Parathyroid adenoma (tissue), 2 donors: Measurements from ENCODE around the gene PDGFC.

Experiments used
- H2AFZ ChIP-seq: fragments of 300-600 bp; sonication (generic); one replicate; pipeline ENCODE4 v1.7.0; 2017; ENCODE audit warnings: antibody characterized with exemption, mild to moderate bottlenecking
- H3K27ac ChIP-seq: fragments of 300-600 bp; sonication (generic); one replicate; pipeline ENCODE4 v1.7.0; 2017
- H3K27me3 ChIP-seq: fragments of 300-600 bp; sonication (generic); one replicate; pipeline ENCODE4 v1.7.0; 2017; ENCODE audit warnings: low read length; ENCODE audit not compliant: control insufficient read depth, insufficient read depth
- H3K36me3 ChIP-seq: fragments of 300-600 bp; sonication (generic); one replicate; pipeline ENCODE4 v1.7.0; 2017; ENCODE audit warnings: low read length; ENCODE audit not compliant: control insufficient read depth, insufficient read depth
- H3K4me1 ChIP-seq: fragments of 300-600 bp; sonication (generic); one replicate; pipeline ENCODE4 v1.7.0; 2017; ENCODE audit warnings: control low read depth
- H3K4me2 ChIP-seq: fragments of 300-600 bp; sonication (generic); one replicate; pipeline ENCODE4 v1.7.0; 2017; ENCODE audit warnings: low read length
- H3K4me3 ChIP-seq: fragments of 300-600 bp; sonication (generic); one replicate; pipeline ENCODE4 v1.7.0; 2017; ENCODE audit warnings: low read depth, low read length
- H3K79me2 ChIP-seq: fragments of 300-600 bp; sonication (generic); one replicate; pipeline ENCODE4 v1.7.0; 2017; ENCODE audit warnings: control low read depth
- H3K9ac ChIP-seq: fragments of 300-600 bp; sonication (generic); one replicate; pipeline ENCODE4 v1.7.0; 2017; ENCODE audit warnings: mild to moderate bottlenecking
- H3K9me3 ChIP-seq: fragments of 300-600 bp; sonication (generic); one replicate; pipeline ENCODE4 v1.7.0; 2017; ENCODE audit warnings: low read length; ENCODE audit not compliant: control insufficient read depth
- TF ChIP-seq, protein P1 (sequence below): fragments of 300-600 bp; sonication (generic); IDR thresholded peaks from one replicate; pipeline ENCODE4 v1.7.0; 2017; ENCODE audit warnings: antibody characterized with exemption, mild to moderate bottlenecking
- donor health status: primary hyperparathyroidism.

The PDGFC gene

DNA sequence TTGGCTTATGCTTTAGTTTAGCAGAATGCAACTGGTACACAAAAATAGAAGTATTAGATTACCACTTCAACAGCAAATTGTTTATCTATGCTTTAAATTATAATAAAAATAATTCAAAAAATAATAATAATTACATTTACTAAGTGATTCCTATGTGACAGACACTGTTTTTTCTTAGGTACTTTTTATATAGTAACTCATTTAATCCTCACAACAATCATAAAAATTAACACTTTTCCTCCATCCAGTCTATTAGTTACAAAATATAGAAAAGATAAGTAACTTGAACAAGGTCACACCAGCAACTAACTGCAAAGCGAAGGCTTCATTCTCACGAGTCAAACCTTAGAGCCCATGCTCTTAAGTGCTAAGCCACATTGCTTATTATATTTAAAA lies 155.2 kb downstream of the PDGFC start:
- Histone ChIP-seq H3K4me1 (peaks cover 8% of the 10 kb centered on the region), H3K79me2 (no peaks in the 10 kb centered on the region), H3K36me3 (no peaks in the 10 kb centered on the region), H3K27ac (no peak overlapping the region), H3K4me2 (no peak overlapping the region), H2AFZ (no peak overlapping the region), H3K9me3 (no peaks in the 10 kb centered on the region), H3K27me3 (no peaks in the 10 kb centered on the region), H3K4me3 (no peak overlapping the region), H3K9ac (no peak overlapping the region)
- TF ChIP-seq, protein P1, sequence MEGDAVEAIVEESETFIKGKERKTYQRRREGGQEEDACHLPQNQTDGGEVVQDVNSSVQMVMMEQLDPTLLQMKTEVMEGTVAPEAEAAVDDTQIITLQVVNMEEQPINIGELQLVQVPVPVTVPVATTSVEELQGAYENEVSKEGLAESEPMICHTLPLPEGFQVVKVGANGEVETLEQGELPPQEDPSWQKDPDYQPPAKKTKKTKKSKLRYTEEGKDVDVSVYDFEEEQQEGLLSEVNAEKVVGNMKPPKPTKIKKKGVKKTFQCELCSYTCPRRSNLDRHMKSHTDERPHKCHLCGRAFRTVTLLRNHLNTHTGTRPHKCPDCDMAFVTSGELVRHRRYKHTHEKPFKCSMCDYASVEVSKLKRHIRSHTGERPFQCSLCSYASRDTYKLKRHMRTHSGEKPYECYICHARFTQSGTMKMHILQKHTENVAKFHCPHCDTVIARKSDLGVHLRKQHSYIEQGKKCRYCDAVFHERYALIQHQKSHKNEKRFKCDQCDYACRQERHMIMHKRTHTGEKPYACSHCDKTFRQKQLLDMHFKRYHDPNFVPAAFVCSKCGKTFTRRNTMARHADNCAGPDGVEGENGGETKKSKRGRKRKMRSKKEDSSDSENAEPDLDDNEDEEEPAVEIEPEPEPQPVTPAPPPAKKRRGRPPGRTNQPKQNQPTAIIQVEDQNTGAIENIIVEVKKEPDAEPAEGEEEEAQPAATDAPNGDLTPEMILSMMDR = no peak

DNA sequence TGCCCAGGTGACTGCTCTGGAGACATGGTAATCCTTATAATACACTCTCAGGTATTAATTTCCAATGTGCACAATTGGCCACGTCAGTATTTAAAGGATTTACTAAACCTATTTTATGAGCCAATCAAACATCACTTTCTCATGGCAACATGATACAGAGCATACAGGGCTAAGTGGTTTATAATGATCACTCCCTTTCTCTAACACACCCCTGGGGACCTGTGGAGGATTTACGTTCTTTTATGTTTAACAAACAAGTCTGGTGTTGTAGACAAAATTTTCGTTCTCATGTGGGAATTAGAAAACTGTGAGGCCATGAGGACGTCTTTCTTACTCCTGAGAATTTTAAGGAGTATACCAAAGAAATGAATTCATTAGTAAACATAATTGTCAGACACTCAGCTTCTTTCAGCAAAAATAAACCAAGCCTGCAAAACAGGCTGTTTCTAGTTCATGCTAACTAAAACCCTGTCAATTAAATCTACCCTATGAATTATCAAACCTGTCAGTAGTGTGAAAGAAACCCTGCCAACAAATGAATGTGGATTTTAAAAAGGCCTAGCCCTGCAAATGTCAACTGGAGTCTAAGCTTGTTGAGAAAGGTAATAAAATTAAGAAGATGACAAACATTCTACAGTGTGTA lies 155.8 kb downstream of the PDGFC start:
- H3K4me1 ChIP-seq = peaks cover 8% of the 10 kb centered on the region
- TF ChIP-seq, protein P1 = no peak
- no peak overlapping the region for H3K4me3 ChIP-seq
- H3K79me2 ChIP-seq = no peaks in the 10 kb centered on the region
- H3K9ac ChIP-seq = no peak overlapping the region
- H3K9me3 ChIP-seq = no peaks in the 10 kb centered on the region
- H3K27me3 ChIP-seq = no peaks in the 10 kb centered on the region
- H3K4me2 ChIP-seq = no peak overlapping the region
- H3K27ac ChIP-seq = no peak overlapping the region
- no peak overlapping the region for H2AFZ ChIP-seq
- no peaks in the 10 kb centered on the region for H3K36me3 ChIP-seq

DNA sequence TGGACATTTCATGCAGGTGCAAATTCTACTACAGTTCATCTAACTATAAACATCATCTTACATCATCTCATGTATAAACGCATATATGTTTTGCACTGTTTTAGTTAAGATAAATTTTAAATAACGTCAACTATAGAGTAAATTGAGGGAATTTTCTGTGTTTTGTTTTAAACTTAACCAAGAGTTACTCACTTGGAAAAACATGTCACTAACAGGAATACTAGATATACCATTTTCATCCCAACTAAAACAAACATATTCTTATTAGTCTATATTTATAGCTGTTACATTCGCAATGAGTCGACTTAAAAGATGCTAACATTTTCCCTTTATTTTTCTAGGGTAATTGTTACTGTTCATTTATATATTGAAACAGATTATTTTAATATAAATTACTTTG lies 159.6 kb downstream of the PDGFC start:
- no peaks in the 10 kb centered on the region for H3K27me3 ChIP-seq
- no peaks in the 10 kb centered on the region for H3K36me3 ChIP-seq
- H3K79me2 ChIP-seq = no peaks in the 10 kb centered on the region
- no peak overlapping the region for H3K9ac ChIP-seq
- TF ChIP-seq, protein P1 = no peak
- no peak overlapping the region for H3K4me3 ChIP-seq
- no peak overlapping the region for H2AFZ ChIP-seq
- H3K4me1 ChIP-seq = peaks cover 8% of the 10 kb centered on the region
- no peak overlapping the region for H3K27ac ChIP-seq
- H3K4me2 ChIP-seq = no peak overlapping the region
- no peaks in the 10 kb centered on the region for H3K9me3 ChIP-seq

DNA sequence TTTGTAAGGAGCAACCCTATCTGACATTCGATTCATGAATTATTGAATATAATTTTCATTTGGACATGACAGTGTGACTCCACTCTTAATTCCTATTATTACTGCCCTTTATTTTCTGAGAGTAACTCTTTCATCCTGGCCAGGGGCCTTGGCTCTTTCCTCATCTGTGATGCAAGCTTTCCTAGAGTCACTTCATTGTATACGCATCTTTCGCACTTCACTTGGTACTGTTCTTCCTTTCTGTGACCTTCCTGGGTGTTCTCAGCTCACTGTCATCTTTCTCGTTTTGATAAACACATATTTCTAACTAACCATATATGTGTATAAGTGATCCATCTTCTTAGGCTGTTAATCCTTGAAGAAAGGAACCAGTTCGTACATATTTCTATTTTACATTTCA lies 160.3 kb downstream of the PDGFC start:
- H2AFZ ChIP-seq = no peak overlapping the region
- no peaks in the 10 kb centered on the region for H3K27me3 ChIP-seq
- no peak overlapping the region for H3K9ac ChIP-seq
- no peak overlapping the region for H3K4me2 ChIP-seq
- H3K27ac ChIP-seq = no peak overlapping the region
- no peaks in the 10 kb centered on the region for H3K36me3 ChIP-seq
- TF ChIP-seq, protein P1 = no peak
- no peaks in the 10 kb centered on the region for H3K9me3 ChIP-seq
- H3K4me1 ChIP-seq = peaks cover 8% of the 10 kb centered on the region
- H3K4me3 ChIP-seq = no peak overlapping the region
- no peaks in the 10 kb centered on the region for H3K79me2 ChIP-seq

DNA sequence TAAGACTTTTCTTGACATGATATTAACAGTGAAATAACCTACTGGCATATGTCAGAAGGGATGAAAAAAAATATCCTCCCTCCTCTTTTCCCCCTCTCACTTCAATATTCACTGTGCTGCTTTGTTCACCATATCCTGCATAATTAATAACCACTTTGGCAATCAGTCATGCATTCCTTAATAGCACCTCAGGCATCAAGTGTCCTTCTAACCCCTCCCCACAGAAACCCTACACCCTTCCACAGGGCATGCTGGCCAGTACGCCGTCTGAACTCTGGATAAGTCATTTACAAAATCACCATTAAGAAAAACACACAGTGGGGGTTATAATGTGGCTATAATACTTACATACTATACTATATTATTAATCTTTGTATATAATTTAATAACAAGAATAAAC lies 165.9 kb downstream of the PDGFC start:
- TF ChIP-seq, protein P1 = no peak
- Histone ChIP-seq H3K4me1 (peaks cover 6% of the 10 kb centered on the region), H2AFZ (no peak overlapping the region), H3K9me3 (no peaks in the 10 kb centered on the region), H3K27ac (no peak overlapping the region), H3K27me3 (no peaks in the 10 kb centered on the region), H3K36me3 (no peaks in the 10 kb centered on the region), H3K9ac (no peak overlapping the region), H3K4me2 (no peak overlapping the region), H3K79me2 (no peaks in the 10 kb centered on the region), H3K4me3 (no peak overlapping the region)
